K562 (cell line): ENCODE data around the gene ULK1. TPM values are rescaled to one million over a fixed set of nuclear protein-coding genes. Genes with fewer than 3 reads are reported as not detected.

Experiments used
- ATAC-seq: fragments of 200-7000 bp; cut with Tn5 transposase; 3 replicates; pipeline ENCODE4 v1.9.1; 2020; ENCODE audit warnings: moderate library complexity
- BruUV-seq: library from RNA; stranded (reverse); fragments of 400-500 nt; replicated peaks from 2 replicates; lab custom pipeline; 2021; lab: Mats Ljungman, UMichigan
- CTCF ChIA-PET: fragments of 300-600 bp; formaldehyde crosslinking; extraction: SDS; loops from one replicate; lab custom pipeline; 2021; ENCODE audit warnings: low intra/inter-chr PET ratio; lab: Yijun Ruan, JAX
- POLR2A ChIA-PET: fragments of 300-600, 350-650 bp; sonication (Branson Sonifier 250); formaldehyde crosslinking; extraction: SDS; loops from one replicate; lab custom pipeline; 2021; ENCODE audit warnings: antibody characterized with exemption, inconsistent platforms; lab: Yijun Ruan, JAX
- DNase-seq, 4 experiments: peaks; one replicate each; pipeline versions ENCODE4 v3.0.0 to v3.0.0-alpha.2; 2011 to 2018; ENCODE audit warnings: low spot score in 3 of 4, mixed read lengths in 3 of 4; ENCODE audit errors: extremely low read depth in 1 of 4
- FAIRE-seq: peaks from 2 replicates; lab custom pipeline; 2011; peaks lifted over from hg19 to GRCh38; lab: Jason Lieb, UNC
- H2AFZ ChIP-seq: 2 replicates; pipeline ENCODE4 v1.6.0; 2011; ENCODE audit warnings: low read depth, low read length, control low read depth, inconsistent platforms
- H3K27ac ChIP-seq: fragments of 200-600 bp; 3 replicates; pipeline ENCODE4 v1.8.0; 2011; ENCODE audit warnings: low read depth, mild to moderate bottlenecking, control low read depth, inconsistent platforms, low read length, moderate library complexity, mixed read lengths; ENCODE audit errors: extremely low read depth
- H3K27me3 ChIP-seq, 2 experiments: fragments of 300-600 bp in 1 of 2; 2 replicates in 1 of 2; 3 replicates in 1 of 2; pipeline versions ENCODE4 v1.6.0 to v1.8.0; 2011; ENCODE audit warnings: inconsistent platforms in 2 of 2, low read length in 2 of 2, mild to moderate bottlenecking in 1 of 2, mixed read lengths in 1 of 2, moderate library complexity in 1 of 2; ENCODE audit not compliant: control insufficient read depth in 2 of 2, insufficient read depth in 2 of 2
- H3K36me3 ChIP-seq: fragments of 300-600 bp; 3 replicates; pipeline ENCODE4 v1.8.0; 2011; ENCODE audit warnings: mild to moderate bottlenecking, low read length, inconsistent platforms; ENCODE audit not compliant: control insufficient read depth, insufficient read depth
- H3K4me1 ChIP-seq, 2 experiments: fragments of 200-600 bp in 1 of 2; replicated peaks in 1 of 2; 2 replicates in 1 of 2; 3 replicates in 1 of 2; pipeline versions ENCODE4 v1.5.1 to v1.8.0; 2011; ENCODE audit warnings: inconsistent platforms in 2 of 2, low read length in 2 of 2, mild to moderate bottlenecking in 1 of 2, mixed read lengths in 1 of 2, moderate library complexity in 1 of 2; ENCODE audit not compliant: control insufficient read depth in 2 of 2, insufficient read depth in 2 of 2
- H3K4me2 ChIP-seq: 2 replicates; pipeline ENCODE4 v1.6.1; 2011; ENCODE audit warnings: low read length, control low read depth, inconsistent platforms, mixed read lengths; ENCODE audit not compliant: insufficient read depth
- H3K4me3 ChIP-seq: fragments of 200-600 bp; sonication (generic), shearing (Covaris generic); 2 replicates; pipeline ENCODE4 v1.5.1; 2016; ENCODE audit warnings: control low read depth, inconsistent platforms
- H3K79me2 ChIP-seq: fragments of 200-600 bp; 3 replicates; pipeline ENCODE4 v1.8.0; 2011; ENCODE audit warnings: low read length, inconsistent platforms; ENCODE audit not compliant: control insufficient read depth, insufficient read depth
- H3K9ac ChIP-seq, 2 experiments: 2 replicates each; pipeline versions ENCODE4 v1.6.0 to v1.6.1; 2011; ENCODE audit warnings: low read depth in 2 of 2, low read length in 2 of 2, control low read depth in 1 of 2, inconsistent platforms in 1 of 2, mild to moderate bottlenecking in 1 of 2, mixed read lengths in 1 of 2; ENCODE audit not compliant: insufficient read depth in 1 of 2
- H3K9me1 ChIP-seq: one replicate; pipeline ENCODE4 v1.6.0; 2011; ENCODE audit warnings: inconsistent platforms, mild to moderate bottlenecking, low read length, moderate library complexity; ENCODE audit not compliant: control insufficient read depth, insufficient read depth
- H3K9me3 ChIP-seq: replicated peaks from 2 replicates; pipeline ENCODE4 v1.5.1; 2011; ENCODE audit warnings: low read depth, low read length, inconsistent platforms; ENCODE audit not compliant: control insufficient read depth, insufficient read depth
- H4K20me1 ChIP-seq: replicated peaks from 2 replicates; pipeline ENCODE4 v1.6.1; 2011; ENCODE audit warnings: low read length, inconsistent platforms, mixed read lengths; ENCODE audit not compliant: control insufficient read depth, insufficient read depth
- BCL6 ChIP-seq: fragments of 250-450 bp; sonication (Bioruptor Pico); IDR thresholded peaks from 2 replicates; pipeline ENCODE4 v1.4.0; 2020
- CHD4 ChIP-seq: fragments of 200-600 bp; sonication (generic); IDR thresholded peaks from 3 replicates; pipeline ENCODE4 v1.6.1; 2012; ENCODE audit warnings: low read depth, mild to moderate bottlenecking, mixed read lengths, low read length, inconsistent platforms; ENCODE audit not compliant: insufficient read depth, insufficient replicate concordance, poor library complexity, severe bottlenecking
- COPS2 ChIP-seq: fragments of 450-650 bp; conservative IDR thresholded peaks from 2 replicates; pipeline ENCODE4 v1.6.1; 2016; ENCODE audit warnings: mild to moderate bottlenecking, moderate library complexity
- LEF1 ChIP-seq: fragments of 450-650 bp; IDR thresholded peaks from 2 replicates; pipeline ENCODE4 v1.6.1; 2016; ENCODE audit warnings: mild to moderate bottlenecking
- NEUROD1 ChIP-seq: fragments of 150-350 bp; IDR thresholded peaks from 2 replicates; pipeline ENCODE4 v1.6.1; 2014; ENCODE audit warnings: borderline replicate concordance, low read length, low read depth; ENCODE audit not compliant: partially characterized antibody
- NFYB ChIP-seq: IDR thresholded peaks from 2 replicates; pipeline ENCODE4 v1.6.1; 2011; ENCODE audit warnings: mild to moderate bottlenecking, moderate library complexity; ENCODE audit not compliant: insufficient read length; ENCODE audit errors: extremely low read depth
- POLR2G ChIP-seq: fragments of 200-400 bp; formaldehyde crosslinking; IDR thresholded peaks from 2 replicates; pipeline ENCODE4 v1.6.1; 2017; ENCODE audit warnings: low read depth, mild to moderate bottlenecking, antibody characterized with exemption, low read length, moderate library complexity
- PRPF4 ChIP-seq: fragments of 200-400 bp; formaldehyde crosslinking; IDR thresholded peaks from one replicate; pipeline ENCODE4 v1.6.1; 2017; ENCODE audit warnings: low read length, low read depth, mild to moderate bottlenecking; ENCODE audit not compliant: insufficient read depth, poor library complexity, severe bottlenecking
- SAFB ChIP-seq: fragments of 200-400 bp; formaldehyde crosslinking; IDR thresholded peaks from 2 replicates; pipeline ENCODE4 v1.6.1; 2017; ENCODE audit warnings: low read depth, low read length, borderline replicate concordance
- SETDB1 ChIP-seq: IDR thresholded peaks from one replicate; pipeline ENCODE4 v1.6.1; 2012; ENCODE audit warnings: low read length, control low read depth, inconsistent platforms
- SMARCE1 ChIP-seq: fragments of 450-650 bp; IDR thresholded peaks from 2 replicates; pipeline ENCODE4 v1.7.1; 2016; ENCODE audit warnings: mild to moderate bottlenecking
- STAT6 ChIP-seq: sonication (generic); formaldehyde crosslinking; IDR thresholded peaks from 2 replicates; pipeline ENCODE4 v1.8.1; 2023; ENCODE audit warnings: mild to moderate bottlenecking, missing genetic modification reagents
- ZKSCAN3 ChIP-seq: fragments of 250-450 bp; sonication (Bioruptor Pico); IDR thresholded peaks from 2 replicates; pipeline ENCODE4 v1.4.0; 2020
- ZNF75A ChIP-seq: fragments of 450-650 bp; formaldehyde crosslinking; IDR thresholded peaks from 2 replicates; pipeline ENCODE4 v1.4.0; 2020; ENCODE audit warnings: mild to moderate bottlenecking
- WGBS: fragments of 100-300 bp; shearing (Covaris generic); methylation state at CpG from one replicate; pipeline ENCODE4 v1.1.6; 2016; ENCODE audit warnings: low coverage, mixed read lengths; ENCODE audit not compliant: insufficient coverage; ENCODE audit errors: missing lambda C conversion rate; 5-methylcytosine and 5-hydroxymethylcytosine counted together
- in situ Hi-C: fragments of 300-500 bp; cut with MboI; formaldehyde crosslinking; loops from 4 replicates; pipeline ENCODE4 v1.15.0; 2018; ENCODE audit warnings: inconsistent platforms, mixed read lengths
- intact Hi-C: fragments of 100-400 bp; cut with micrococcal nuclease; formaldehyde crosslinking; loops from 2 replicates; pipeline ENCODE4 v1.14.2; 2022
- polyA plus RNA-seq, 8 experiments: library from polyadenylated mRNA; depleted of rRNA in 4 of 8; stranded (reverse) in 5 of 8; unstranded in 3 of 8; fragments of >200 nt; fragmentation: Nextera tagmentation in 2 of 8; fragmentation: Illumina TruSeq in 1 of 8; extraction: Ambion mirVana in 2 of 8; extraction: Trizol in 1 of 8; gene quantifications; 2 replicates each; pipeline versions ENCODE4 v1.2.1 to v1.2.3, GENCODE V29; 2011 to 2014; ENCODE audit warnings: inconsistent platforms in 1 of 8, missing spikeins in 1 of 8
- total RNA-seq, 7 experiments: library from RNA; depleted of rRNA in 6 of 7; stranded (reverse); fragments of >200 nt in 6 of 7; fragmentation: Illumina TruSeq in 2 of 7; extraction: Trizol in 2 of 7; gene quantifications; 2 replicates each; pipeline versions ENCODE4 v1.2.1 to v1.2.3, GENCODE V29; 2011 to 2021; ENCODE audit warnings: low replicate concordance in 1 of 7

ULK1 gene
- total and polyA plus RNA-seq, 9 of the 15 experiments (the other 6 are each of a cell fraction or from before 2014, with no cell fraction given) = 0.15 to 29.4 (median 2.5) TPM

GRCh38 chr12:131853832-131854797 is 40.3 kb upstream of the ULK1 start:
- Histone ChIP-seq H3K27ac (no peak overlapping the region), H3K9ac (0 out of 4 replicates have a peak overlapping the region, but pooled peaks of 1 of the 2 experiments have one; percentile 5), H2AFZ (no peak overlapping the region), H3K4me1 (peaks cover 0 to 71% of the 10 kb centered on the region in 2 experiments; a peak in 2 of 5 replicates), H3K4me2 (no peak overlapping the region), H3K9me3 (no peaks in the 10 kb centered on the region), H3K9me1 (no peaks in the 10 kb centered on the region), H3K27me3 (no peaks in the 10 kb centered on the region), H4K20me1 (no peaks in the 10 kb centered on the region), H3K36me3 (no peaks in the 10 kb centered on the region), H3K4me3 (no peak overlapping the region), H3K79me2 (no peaks in the 10 kb centered on the region)
- DNase-seq (no peak), FAIRE-seq (no peak), ATAC-seq (peak; percentile 4; the same call in 2 of the 3 replicates)
- intact Hi-C loops = loop anchor here (5.0 kb wide), 1 partner anchor 148 kb away; no protein-coding TSS in a partner anchor
- POLR2A ChIA-PET = interaction anchor here (0.6 to 1.3 kb wide), 3 partner anchors 11 to 346 kb away, joined by 3 to 4 read pairs (median 4); no protein-coding TSS in a partner anchor
- BruUV-seq = no TSS peak
- in situ Hi-C loops = no loop called here
- 59% methylated on average over 32 of the region's 35 CpGs for WGBS
- CTCF ChIA-PET = no interaction called here
- TF ChIP-seq ZNF75A (no peak), NEUROD1 (no peak), PRPF4 (no peak), CHD4 (no peak), NFYB (no peak), STAT6 (no peak), LEF1 (no peak), COPS2 (no peak), SETDB1 (no peak), BCL6 (CRISPR knock-in tag) (no peak), SMARCE1 (no peak), POLR2G (peak; percentile 51), SAFB (no peak), ZKSCAN3 (CRISPR knock-in tag) (no peak)
